ENCODE results near the gene CFL2. TPM values are rescaled to one million over a fixed set of nuclear protein-coding genes. Genes with fewer than 3 reads are reported as not detected.
A peak's percentile ranks its signal among the peaks of the same experiment; 100 is the strongest.
"Not testable (repeated sequence)": the region's sequence is repeated elsewhere in the genome, so short reads cannot be mapped to it uniquely, and the experiment has no call there.

Gene CFL2
- total RNA-seq, 1 experiment from 2014 or later, result 147 TPM

DNA sequence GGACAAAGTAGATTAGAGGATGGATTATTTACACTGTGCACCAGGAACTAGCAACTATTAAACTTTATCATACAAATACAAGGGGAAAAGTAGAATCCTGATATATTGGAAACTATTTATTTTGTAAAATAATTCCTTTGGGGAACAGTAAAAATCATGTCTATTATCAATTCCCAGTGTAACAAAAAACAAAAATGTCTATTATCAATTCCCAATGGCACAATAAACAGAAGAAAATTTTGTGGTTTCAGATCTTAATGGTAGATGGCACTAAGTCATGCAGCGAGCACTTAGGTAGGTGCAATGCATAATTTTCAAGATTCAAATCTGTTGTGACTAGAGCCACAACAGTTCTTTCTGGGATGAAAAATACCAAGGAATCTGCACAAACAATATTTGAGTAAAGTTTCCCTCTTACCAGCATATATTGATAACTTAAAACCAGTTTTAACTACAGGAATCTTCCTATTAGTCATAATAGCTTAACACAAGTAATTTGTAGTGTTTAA, 13.7 kb downstream of the CFL2 start:
- Histone ChIP-seq H3K4me3 (no peak overlapping the region), H3K9me3 (replicated peaks) (no peaks in the 10 kb centered on the region), H3K27ac (peak overlapping the region; percentile 71; the same call in 1 of the 2 replicates), H3K36me3 (no peaks in the 10 kb centered on the region), H3K27me3 (replicated peaks) (no peaks in the 10 kb centered on the region), H3K4me1 (replicated peaks) (peaks cover 17% of the 10 kb centered on the region)
- DNase-seq (ENCODE audit: low read depth in 1 of 2, low spot score in 2 of 2), result no peak

DNA sequence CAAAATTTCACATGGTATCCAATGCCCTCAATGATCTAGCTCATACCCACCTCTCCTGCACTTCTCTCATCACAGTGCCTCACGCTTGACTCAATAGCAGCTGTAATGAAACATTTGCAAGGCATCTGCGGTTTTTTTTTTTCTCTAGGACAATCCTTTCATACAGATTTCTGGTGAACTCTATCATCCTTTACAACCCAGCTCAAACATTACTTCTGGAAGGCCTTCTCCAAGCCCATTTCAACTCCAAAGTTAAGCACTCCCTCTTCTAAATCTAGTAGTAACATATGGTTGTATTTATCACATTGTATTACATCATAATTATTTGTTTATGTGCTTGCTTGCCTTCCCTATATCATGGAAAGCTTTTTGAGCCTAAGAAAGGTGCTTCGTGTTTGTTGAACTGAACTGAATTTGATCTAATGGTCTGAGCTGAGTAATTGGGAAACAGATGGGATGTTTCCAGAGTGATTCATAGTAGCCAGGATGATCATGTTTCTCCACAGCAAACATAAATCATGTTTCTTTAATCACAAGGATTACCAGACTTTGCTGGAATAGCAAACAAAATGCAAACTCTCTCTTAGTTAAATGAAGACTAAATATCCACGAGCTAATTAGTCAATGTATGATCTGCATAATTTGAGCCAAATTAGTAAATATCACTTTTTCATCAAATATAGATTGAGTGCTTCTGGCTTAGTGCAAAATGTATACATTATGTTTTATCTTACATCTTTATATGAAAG, 14.3 kb downstream of the CFL2 start:
- peak overlapping the region; percentile 71 for H3K27ac ChIP-seq
- no peaks in the 10 kb centered on the region for H3K27me3 ChIP-seq (replicated peaks)
- no peaks in the 10 kb centered on the region for H3K9me3 ChIP-seq (replicated peaks)
- H3K36me3 ChIP-seq, result no peaks in the 10 kb centered on the region
- peak in 1 of 2 experiments; percentile 70 for DNase-seq (ENCODE audit: low read depth in 1 of 2, low spot score in 2 of 2)
- H3K4me3 ChIP-seq, result no peak overlapping the region
- peaks cover 17% of the 10 kb centered on the region for H3K4me1 ChIP-seq (replicated peaks)

DNA sequence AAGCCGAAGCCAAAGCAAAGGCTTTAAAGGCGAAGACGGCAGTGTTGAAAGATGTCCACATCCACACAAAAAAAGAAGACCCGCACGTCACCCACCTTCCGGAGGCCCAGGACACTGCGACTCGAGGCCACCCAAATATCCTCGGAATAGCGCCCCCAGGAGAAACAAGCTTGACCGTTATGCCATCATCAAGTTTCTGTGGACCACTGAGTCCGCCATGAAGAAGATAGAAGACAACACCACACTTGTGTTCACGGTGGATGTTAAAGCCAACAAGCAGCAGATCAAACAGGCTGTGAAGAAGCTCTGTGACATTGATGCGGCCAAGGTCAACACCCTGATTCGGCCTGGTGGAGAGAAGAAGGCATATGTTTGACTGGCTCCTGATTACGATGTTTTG, 20.2 kb downstream of the CFL2 start:
- not testable (repeated sequence) for H3K4me3 ChIP-seq; H3K9me3 ChIP-seq (replicated peaks); H3K36me3 ChIP-seq; H3K27ac ChIP-seq; DNase-seq (ENCODE audit: low read depth in 1 of 2, low spot score in 2 of 2); H3K4me1 ChIP-seq (replicated peaks); H3K27me3 ChIP-seq (replicated peaks)

DNA sequence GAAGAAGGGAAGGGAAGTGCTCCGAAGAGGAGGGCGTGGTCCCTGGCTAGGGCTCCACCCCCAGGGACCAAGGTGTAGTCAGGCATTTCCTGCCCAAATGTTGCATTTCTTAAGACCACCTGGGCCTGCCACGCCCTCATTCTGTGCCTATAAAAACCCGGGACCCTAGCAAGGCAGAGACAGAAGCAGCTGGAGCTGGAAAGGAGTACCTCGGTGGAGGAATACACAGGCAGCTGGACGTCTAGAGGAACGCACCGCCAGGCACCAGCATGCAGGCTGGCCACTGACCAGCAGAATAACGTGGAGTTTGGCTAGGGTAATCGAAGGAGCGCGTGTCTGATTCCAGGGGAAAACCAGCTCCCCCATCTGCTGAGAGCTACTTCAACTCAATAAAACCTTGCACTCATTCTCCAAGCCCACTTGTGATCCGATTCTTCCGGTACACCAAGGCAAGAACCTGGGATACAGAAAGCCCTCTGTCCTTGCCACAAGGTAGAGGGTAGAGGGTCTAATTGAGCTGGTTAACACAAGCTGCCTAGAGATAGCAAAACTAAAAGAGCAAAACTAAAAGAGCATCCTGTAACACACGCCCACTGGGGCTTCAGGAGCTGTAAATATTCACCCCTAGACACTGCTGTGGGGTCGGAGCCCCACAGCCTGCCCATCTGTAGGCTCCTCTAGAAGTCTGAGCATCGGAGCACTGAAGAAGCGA, 21.0 kb downstream of the CFL2 start:
- Histone ChIP-seq H3K27ac (no peak overlapping the region), H3K4me1 (replicated peaks) (no peaks in the 10 kb centered on the region), H3K4me3 (no peak overlapping the region), H3K9me3 (replicated peaks) (no peaks in the 10 kb centered on the region), H3K27me3 (replicated peaks) (no peaks in the 10 kb centered on the region), H3K36me3 (no peaks in the 10 kb centered on the region)
- no peak for DNase-seq (ENCODE audit: low read depth in 1 of 2, low spot score in 2 of 2)

DNA sequence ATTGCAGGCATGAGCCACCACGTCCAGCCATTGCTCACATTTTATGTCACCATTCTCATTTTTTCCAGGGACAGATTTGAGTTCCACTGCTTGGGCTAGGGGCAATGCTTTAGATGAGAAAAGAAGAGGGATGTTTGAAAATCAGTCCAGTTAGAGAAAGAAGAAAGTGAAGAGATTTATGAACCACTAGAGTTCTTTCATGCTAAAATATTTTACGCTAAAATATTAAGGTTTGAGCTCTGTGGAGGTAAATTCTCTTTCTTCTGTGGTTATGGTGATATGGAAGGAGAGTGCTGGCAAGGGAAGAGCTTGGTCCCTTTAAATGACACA, 21.5 kb downstream of the CFL2 start:
- Histone ChIP-seq H3K4me3 (no peak overlapping the region), H3K4me1 (replicated peaks) (no peaks in the 10 kb centered on the region), H3K27me3 (replicated peaks) (no peaks in the 10 kb centered on the region), H3K27ac (no peak overlapping the region), H3K9me3 (replicated peaks) (no peaks in the 10 kb centered on the region), H3K36me3 (no peaks in the 10 kb centered on the region)
- no peak for DNase-seq (ENCODE audit: low read depth in 1 of 2, low spot score in 2 of 2)

DNA sequence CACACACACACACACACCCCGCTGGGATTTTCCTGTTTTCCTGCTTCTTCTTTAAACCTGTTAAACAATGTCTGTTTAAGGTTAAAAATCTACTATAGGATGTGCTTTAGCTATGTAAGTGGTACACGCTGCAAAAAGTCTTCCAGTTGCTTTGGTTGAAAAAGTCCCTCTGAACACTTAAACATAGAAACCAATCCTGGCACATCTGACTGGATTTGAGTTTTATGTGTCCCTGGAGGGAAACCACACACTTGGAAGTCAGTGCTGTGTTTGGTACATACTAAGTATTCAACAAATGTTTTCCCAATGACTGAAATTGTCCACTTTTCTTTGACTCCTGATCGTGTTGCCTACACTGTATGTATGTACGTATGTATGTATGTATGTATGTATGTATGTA, 22.0 kb downstream of the CFL2 start:
- Histone ChIP-seq H3K9me3 (replicated peaks) (no peaks in the 10 kb centered on the region), H3K27ac (no peak overlapping the region), H3K27me3 (replicated peaks) (no peaks in the 10 kb centered on the region), H3K4me1 (replicated peaks) (no peaks in the 10 kb centered on the region), H3K36me3 (no peaks in the 10 kb centered on the region), H3K4me3 (no peak overlapping the region)
- DNase-seq (ENCODE audit: low read depth in 1 of 2, low spot score in 2 of 2), result no peak

DNA sequence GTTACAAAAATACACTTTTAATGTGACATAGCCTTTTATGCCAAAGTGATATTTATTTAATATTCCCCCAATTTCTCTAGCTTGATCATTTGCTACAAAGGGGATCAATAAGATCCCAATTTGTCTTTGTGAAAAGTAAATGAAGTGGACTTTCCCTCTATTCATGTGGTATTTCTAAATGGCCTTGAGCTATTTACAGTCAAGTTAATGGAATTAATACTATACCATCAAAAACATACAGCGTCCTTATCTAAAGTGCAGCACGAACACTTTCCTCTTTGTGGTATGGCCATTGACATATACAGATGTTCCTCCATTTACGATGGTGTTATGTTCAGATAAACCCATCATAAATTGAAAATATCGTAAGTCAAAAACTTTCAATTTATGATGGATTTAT, 23.2 kb downstream of the CFL2 start:
- no peak for DNase-seq (ENCODE audit: low read depth in 1 of 2, low spot score in 2 of 2)
- Histone ChIP-seq H3K27me3 (replicated peaks) (no peaks in the 10 kb centered on the region), H3K9me3 (replicated peaks) (no peaks in the 10 kb centered on the region), H3K4me3 (no peak overlapping the region), H3K36me3 (no peaks in the 10 kb centered on the region), H3K27ac (no peak overlapping the region), H3K4me1 (replicated peaks) (no peaks in the 10 kb centered on the region)

DNA sequence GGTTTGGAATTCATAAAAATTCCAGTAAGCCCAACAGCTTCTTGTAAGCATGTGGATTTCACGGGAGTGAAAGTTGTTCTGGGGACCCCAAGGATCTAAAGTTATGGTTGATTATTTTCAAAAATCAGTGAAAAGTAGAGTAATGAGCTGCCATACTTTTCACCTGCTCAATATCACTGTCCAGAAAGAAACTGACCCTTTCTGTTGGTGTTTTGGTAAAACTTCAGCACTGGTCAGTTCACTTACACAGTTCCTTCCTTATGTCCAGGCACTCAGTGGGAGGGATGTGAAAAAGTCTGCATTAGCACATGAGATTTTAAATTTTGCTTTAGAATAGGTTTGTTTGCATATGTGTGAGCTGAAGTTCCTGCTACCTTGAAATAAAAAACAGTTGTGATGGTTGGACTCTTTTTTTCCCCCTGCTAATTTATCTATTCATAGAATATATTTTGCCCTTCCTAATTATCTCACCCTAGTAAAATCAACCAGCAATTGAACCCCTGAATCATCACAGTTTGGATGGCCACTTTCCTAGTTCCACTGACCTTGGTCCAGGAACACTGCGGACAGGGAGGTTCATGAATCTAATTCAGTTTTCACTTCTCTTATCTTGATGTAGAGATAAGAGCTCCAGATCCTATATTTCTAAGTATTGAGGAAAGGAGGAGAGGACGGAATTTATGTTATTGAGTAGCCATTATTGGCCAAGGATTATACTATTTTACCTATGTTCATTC, 25.8 kb downstream of the CFL2 start:
- Histone ChIP-seq H3K27ac (no peak overlapping the region), H3K4me1 (replicated peaks) (no peaks in the 10 kb centered on the region), H3K36me3 (no peaks in the 10 kb centered on the region), H3K27me3 (replicated peaks) (no peaks in the 10 kb centered on the region), H3K4me3 (no peak overlapping the region), H3K9me3 (replicated peaks) (no peaks in the 10 kb centered on the region)
- no peak for DNase-seq (ENCODE audit: low read depth in 1 of 2, low spot score in 2 of 2)

DNA sequence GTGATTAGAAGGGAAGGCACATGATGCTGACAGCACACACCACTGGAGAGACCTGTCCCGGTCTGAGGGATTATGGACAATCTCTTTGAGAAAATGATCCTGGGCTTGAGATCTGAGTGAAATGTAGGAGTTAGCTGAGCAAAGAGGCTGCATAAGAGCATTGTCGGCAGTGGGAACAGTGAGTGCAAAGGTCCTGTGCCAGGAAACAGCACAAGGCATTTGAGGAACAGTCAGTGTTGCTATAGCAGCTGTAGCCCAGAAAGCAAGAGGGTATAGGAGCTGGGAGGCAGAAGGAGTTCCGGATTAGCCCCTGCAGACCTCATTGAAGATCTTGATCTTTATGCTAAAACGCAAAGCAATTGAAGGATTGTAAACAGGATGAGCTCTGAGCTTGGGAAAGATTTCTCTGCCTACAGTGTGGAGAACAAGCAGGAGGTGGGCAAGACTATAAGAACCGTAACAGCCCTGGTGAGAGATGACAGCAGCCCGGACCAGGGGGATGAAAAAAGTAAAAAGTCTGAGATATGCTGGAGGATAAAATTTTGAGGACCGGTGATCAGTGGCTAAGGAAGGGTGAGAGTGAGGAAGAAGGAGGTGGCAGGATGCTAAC, 28.5 kb downstream of the CFL2 start:
- no peaks in the 10 kb centered on the region for H3K4me1 ChIP-seq (replicated peaks)
- DNase-seq (ENCODE audit: low read depth in 1 of 2, low spot score in 2 of 2), result no peak
- H3K4me3 ChIP-seq, result no peak overlapping the region
- no peaks in the 10 kb centered on the region for H3K27me3 ChIP-seq (replicated peaks)
- H3K9me3 ChIP-seq (replicated peaks), result no peaks in the 10 kb centered on the region
- no peak overlapping the region for H3K27ac ChIP-seq
- no peaks in the 10 kb centered on the region for H3K36me3 ChIP-seq

DNA sequence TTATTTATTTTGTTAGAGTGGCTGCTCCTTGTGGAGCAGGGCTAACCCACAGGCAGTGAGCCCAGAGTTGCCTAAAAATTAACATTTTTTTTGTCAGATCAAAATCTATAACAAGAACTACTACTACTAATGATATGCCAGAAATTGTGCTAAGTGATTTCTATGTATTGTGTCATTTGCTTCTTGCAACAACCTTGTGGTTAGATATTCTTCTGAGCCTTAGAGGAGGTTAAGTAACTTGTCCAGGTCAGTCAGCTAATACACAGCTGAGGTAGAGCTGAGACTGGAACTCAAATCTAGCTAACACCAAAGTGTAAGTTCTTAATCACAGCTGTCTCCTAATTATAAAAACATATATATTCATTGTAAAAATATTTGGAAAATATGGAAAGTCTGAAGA, 29.8 kb downstream of the CFL2 start:
- Histone ChIP-seq H3K9me3 (replicated peaks) (no peaks in the 10 kb centered on the region), H3K36me3 (no peaks in the 10 kb centered on the region), H3K27ac (no peak overlapping the region), H3K4me1 (replicated peaks) (no peaks in the 10 kb centered on the region), H3K27me3 (replicated peaks) (no peaks in the 10 kb centered on the region), H3K4me3 (no peak overlapping the region)
- no peak for DNase-seq (ENCODE audit: low read depth in 1 of 2, low spot score in 2 of 2)

DNA sequence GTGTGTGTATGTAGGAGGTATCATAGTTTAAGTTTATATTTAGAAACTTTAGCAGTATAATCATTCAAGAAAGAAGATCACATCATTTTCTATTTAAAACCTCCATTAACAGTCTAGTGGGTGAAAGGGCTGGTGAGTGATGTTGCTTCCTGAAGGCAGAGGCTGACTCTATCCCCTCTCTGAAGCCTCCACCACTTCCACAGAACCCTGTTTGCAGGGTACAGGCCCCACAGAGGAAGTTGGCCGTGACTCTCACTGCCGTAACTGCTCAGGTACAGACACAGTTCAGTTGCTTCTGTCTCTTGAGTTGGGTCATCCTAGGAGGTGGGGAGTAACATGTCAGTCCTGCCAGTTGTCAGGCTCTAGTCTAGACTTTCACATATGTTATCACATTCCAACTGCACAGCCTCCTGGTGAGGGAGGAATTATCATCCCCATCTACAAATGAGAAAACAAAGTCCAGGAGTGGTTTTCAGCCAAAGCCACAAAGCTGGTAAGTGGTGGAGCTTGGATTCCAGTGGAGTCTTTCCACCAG, 31.5 kb downstream of the CFL2 start:
- Histone ChIP-seq H3K27ac (no peak overlapping the region), H3K27me3 (replicated peaks) (no peaks in the 10 kb centered on the region), H3K36me3 (no peaks in the 10 kb centered on the region), H3K4me3 (no peak overlapping the region), H3K4me1 (replicated peaks) (peaks cover 11% of the 10 kb centered on the region), H3K9me3 (replicated peaks) (no peaks in the 10 kb centered on the region)
- no peak for DNase-seq (ENCODE audit: low read depth in 1 of 2, low spot score in 2 of 2)

DNA sequence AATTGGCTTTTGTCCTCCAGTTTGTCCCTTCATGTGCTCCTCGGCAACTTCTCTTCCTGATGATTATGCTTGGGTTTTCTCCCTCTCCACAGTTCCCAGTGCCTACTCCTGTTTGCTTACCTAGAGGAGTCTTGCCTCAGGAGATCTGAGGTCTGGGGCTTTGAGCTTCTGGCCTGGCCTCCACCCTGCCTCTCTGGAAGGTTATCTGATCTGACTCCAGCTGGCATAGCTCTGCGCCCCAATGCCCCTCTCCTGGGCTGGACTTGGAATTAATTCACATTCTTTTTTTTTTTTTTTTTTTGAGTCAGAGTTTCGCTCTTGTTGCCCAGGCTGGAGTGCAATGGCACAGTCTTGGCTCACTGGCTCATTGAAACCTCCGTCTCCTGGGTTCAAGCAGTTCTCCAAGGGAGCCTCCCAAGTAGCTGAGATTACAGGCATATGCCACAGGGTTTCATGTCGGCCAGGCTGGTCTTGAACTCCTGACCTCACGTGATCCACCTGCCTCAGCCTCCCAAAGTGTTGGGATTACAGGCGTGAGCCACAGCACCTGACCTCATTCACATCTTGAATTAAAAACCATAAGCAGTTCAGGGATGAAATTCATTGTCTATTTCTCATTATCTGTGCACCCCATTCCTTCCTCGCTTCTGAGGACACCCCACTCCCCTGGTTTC, 33.5 kb downstream of the CFL2 start:
- H3K27ac ChIP-seq, result no peak overlapping the region
- H3K4me3 ChIP-seq, result no peak overlapping the region
- H3K9me3 ChIP-seq (replicated peaks), result no peaks in the 10 kb centered on the region
- no peaks in the 10 kb centered on the region for H3K36me3 ChIP-seq
- H3K4me1 ChIP-seq (replicated peaks), result peaks cover 12% of the 10 kb centered on the region
- H3K27me3 ChIP-seq (replicated peaks), result no peaks in the 10 kb centered on the region
- no peak for DNase-seq (ENCODE audit: low read depth in 1 of 2, low spot score in 2 of 2)

DNA sequence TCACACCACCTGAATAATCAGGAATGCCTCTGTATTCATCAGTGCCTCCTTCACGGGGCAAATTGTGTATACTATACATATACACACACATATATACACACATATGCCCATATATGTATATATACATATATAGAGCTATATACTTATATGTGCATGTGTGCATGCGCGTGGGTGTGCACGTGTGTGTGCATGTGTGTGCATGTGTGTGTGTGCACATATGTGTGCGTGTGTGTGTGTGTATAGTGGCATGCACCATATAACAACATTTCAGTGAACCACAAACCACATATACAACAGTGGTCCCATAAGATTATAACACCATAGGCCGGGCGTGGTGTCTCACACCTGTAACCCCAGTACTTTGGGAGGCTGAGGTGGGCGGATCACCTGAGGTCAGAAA, 35.7 kb downstream of the CFL2 start:
- Histone ChIP-seq H3K4me3 (no peak overlapping the region), H3K4me1 (replicated peaks) (peaks cover 12% of the 10 kb centered on the region), H3K27ac (peak overlapping the region; percentile 59; the same call in 1 of the 2 replicates), H3K27me3 (replicated peaks) (no peaks in the 10 kb centered on the region), H3K9me3 (replicated peaks) (no peaks in the 10 kb centered on the region), H3K36me3 (no peaks in the 10 kb centered on the region)
- no peak for DNase-seq (ENCODE audit: low read depth in 1 of 2, low spot score in 2 of 2)
